Naive thymus-derived CD4-positive, alpha-beta T cell (primary cell): ENCODE results near the gene PDCD2L. TPM values are rescaled to one million over a fixed set of nuclear protein-coding genes. Genes with fewer than 3 reads are reported as not detected.
"Not testable (repeated sequence)": the region's sequence is repeated elsewhere in the genome, so short reads cannot be mapped to it uniquely, and the experiment has no call there.

Experiments
- ATAC-seq: fragments of 150-1000 bp; cut with Tn5 transposase; 2 replicates; pipeline ENCODE4 v1.10.0; 2021; ENCODE audit warnings: mild to moderate bottlenecking, moderate library complexity
- CTCF ChIA-PET: fragments of 350-600 bp; sonication (Branson Sonifier 250); formaldehyde crosslinking; loops from one replicate; lab custom pipeline; 2021; ENCODE audit warnings: antibody characterized with exemption; lab: Charles Lee
- POLR2A ChIA-PET: fragments of 350-600 bp; sonication (Branson Sonifier 250); formaldehyde crosslinking; loops from one replicate; lab custom pipeline; 2021; ENCODE audit warnings: antibody characterized with exemption, inconsistent platforms; lab: Charles Lee
- DNase-seq, 9 donors: peaks; one replicate each; pipeline versions ENCODE4 v3.0.0 to v3.0.0-alpha.2; 2020 to 2022; ENCODE audit warnings: mixed read lengths in 1 of 9
- H3K27ac ChIP-seq: one replicate; pipeline ENCODE4 v1.7.0; 2013; ENCODE audit warnings: mild to moderate bottlenecking, low read depth, low read length, moderate library complexity
- H3K27me3 ChIP-seq, 2 donors: one replicate each; pipeline ENCODE4 v1.7.0; 2013; ENCODE audit warnings: low read length in 2 of 2, mild to moderate bottlenecking in 2 of 2, moderate library complexity in 2 of 2; ENCODE audit not compliant: control insufficient read depth in 2 of 2, insufficient read depth in 2 of 2
- H3K36me3 ChIP-seq, 3 experiments: 1 replicate in 2 of 3; 2 replicates in 1 of 3; pipeline ENCODE4 v1.7.0; 2013; ENCODE audit warnings: low read length in 3 of 3, mild to moderate bottlenecking in 3 of 3, moderate library complexity in 1 of 3; ENCODE audit not compliant: insufficient read depth in 3 of 3, control insufficient read depth in 2 of 3
- H3K4me1 ChIP-seq, 2 donors: one replicate each; pipeline ENCODE4 v1.7.0; 2013; ENCODE audit warnings: low read length in 2 of 2, mild to moderate bottlenecking in 2 of 2, moderate library complexity in 1 of 2; ENCODE audit not compliant: control insufficient read depth in 2 of 2, insufficient read depth in 2 of 2
- H3K4me3 ChIP-seq: 2 replicates; pipeline ENCODE4 v1.7.0; 2013; ENCODE audit warnings: mild to moderate bottlenecking, low read length
- H3K9me3 ChIP-seq, 3 experiments: 1 replicate in 2 of 3; 2 replicates in 1 of 3; pipeline ENCODE4 v1.7.0; 2013; ENCODE audit warnings: low read length in 3 of 3; ENCODE audit not compliant: control insufficient read depth in 2 of 3
- H3K27ac Mint-ChIP-seq, 9 donors: one replicate each; pipeline ENCODE4 v1.8.0; 2020 to 2022; ENCODE audit warnings: mixed read lengths in 9 of 9, mild to moderate bottlenecking in 8 of 9, moderate library complexity in 5 of 9, inconsistent platforms in 2 of 9
- H3K27me3 Mint-ChIP-seq, 5 donors: one replicate each; pipeline ENCODE4 v1.8.0; 2021 to 2022; ENCODE audit warnings: mixed read lengths in 5 of 5, mild to moderate bottlenecking in 1 of 5
- H3K36me3 Mint-ChIP-seq, 5 donors: one replicate each; pipeline ENCODE4 v1.8.0; 2020 to 2022; ENCODE audit warnings: mixed read lengths in 5 of 5, mild to moderate bottlenecking in 3 of 5, inconsistent platforms in 1 of 5
- H3K4me1 Mint-ChIP-seq, 7 donors: one replicate each; pipeline ENCODE4 v1.8.0; 2020 to 2022; ENCODE audit warnings: mixed read lengths in 7 of 7, mild to moderate bottlenecking in 3 of 7, inconsistent platforms in 1 of 7
- H3K4me3 Mint-ChIP-seq, 10 donors: one replicate each; pipeline ENCODE4 v1.8.0; 2020 to 2022; ENCODE audit warnings: mild to moderate bottlenecking in 10 of 10, mixed read lengths in 10 of 10, moderate library complexity in 6 of 10, inconsistent platforms in 2 of 10
- H3K9me3 Mint-ChIP-seq, 11 donors: one replicate each; pipeline ENCODE4 v1.8.0; 2020 to 2022; ENCODE audit warnings: mixed read lengths in 11 of 11, mild to moderate bottlenecking in 4 of 11, inconsistent platforms in 1 of 11, moderate library complexity in 1 of 11
- intact Hi-C, 2 donors: fragments of 100-400 bp; cut with micrococcal nuclease; formaldehyde crosslinking; loops; one replicate each; pipeline ENCODE4 v1.15.1; 2023
- polyA plus RNA-seq, 2 donors: library from polyadenylated mRNA; unstranded; fragments of 300-500 nt; fragmentation: Illumina TruSeq; gene quantifications; one replicate each; pipeline ENCODE4 v1.2.3, GENCODE V29; 2021
- total RNA-seq, 6 experiments: library from RNA in 5 of 6; stranded (reverse) in 5 of 6; gene quantifications; 1 replicate in 5 of 6; 2 replicates in 1 of 6; pipeline ENCODE4 v1.2.3 and lab custom pipeline; 2021 to 2026

Gene PDCD2L
- total and polyA plus RNA-seq, 7 experiments from 2014 or later, result 4.9 to 23.3 (median 14.4) TPM

- DNase-seq, result no peak
- no peaks in the 10 kb centered on the region for H3K9me3 ChIP-seq
- no peak overlapping the region for H3K27ac ChIP-seq
- Mint-ChIP-seq H3K27me3 (no peaks in the 10 kb centered on the region), H3K4me3 (no peak overlapping the region), H3K27ac (peak overlapping the region in 1 of 9 donors; percentile 18), H3K36me3 (peaks cover 7 to 56% (median 22%) of the 10 kb centered on the region in 5 donors), H3K4me1 (peaks cover 0 to 7% (median 2%) of the 10 kb centered on the region in 7 donors), H3K9me3 (no peaks in the 10 kb centered on the region)
- no peak for ATAC-seq
- intact Hi-C loops, result no loop called here
- peaks cover 0 to 4% of the 10 kb centered on the region in 2 donors for H3K4me1 ChIP-seq
- POLR2A ChIA-PET, result no interaction called here
- CTCF ChIA-PET, result no interaction called here
- no peaks in the 10 kb centered on the region for H3K27me3 ChIP-seq
- no peak overlapping the region for H3K4me3 ChIP-seq
- H3K36me3 ChIP-seq, result peaks cover 20 to 71% (median 36%) of the 10 kb centered on the region in 3 experiments
These were observed 49.9 kb downstream of the PDCD2L start for GRCh38 chr19:34454091-34454490.

GRCh38 chr19:34454685-34455084, 50.5 kb downstream of the PDCD2L start:
- H3K36me3 Mint-ChIP-seq, result peaks cover 11 to 55% (median 26%) of the 10 kb centered on the region in 5 donors
- no peak overlapping the region for H3K4me3 Mint-ChIP-seq
- peaks cover 0 to 11% (median 2%) of the 10 kb centered on the region in 7 donors for H3K4me1 Mint-ChIP-seq
- POLR2A ChIA-PET, result no interaction called here
- intact Hi-C loops, result no loop called here
- Histone ChIP-seq H3K4me1 (peaks cover 0 to 4% of the 10 kb centered on the region in 2 donors), H3K27me3 (no peaks in the 10 kb centered on the region), H3K9me3 (no peaks in the 10 kb centered on the region), H3K27ac (no peak overlapping the region), H3K4me3 (no peak overlapping the region), H3K36me3 (peaks cover 20 to 75% (median 42%) of the 10 kb centered on the region in 3 experiments)
- no peaks in the 10 kb centered on the region for H3K27me3 Mint-ChIP-seq
- no peaks in the 10 kb centered on the region for H3K9me3 Mint-ChIP-seq
- CTCF ChIA-PET, result no interaction called here
- DNase-seq (no peak), ATAC-seq (no peak)
- peak overlapping the region in 2 of 9 donors; percentile 2 to 3 for H3K27ac Mint-ChIP-seq

GRCh38 chr19:34455783-34456480, 51.7 kb downstream of the PDCD2L start:
- H3K9me3 ChIP-seq, result not testable (repeated sequence)
- Mint-ChIP-seq H3K36me3 (peaks cover 8 to 59% (median 27%) of the 10 kb centered on the region in 5 donors), H3K4me1 (peaks cover 0 to 12% (median 6%) of the 10 kb centered on the region in 7 donors)

GRCh38 chr19:34457446-34457845, 53.2 kb downstream of the PDCD2L start:
- Mint-ChIP-seq H3K4me3 (no peak overlapping the region), H3K4me1 (peaks cover 0 to 24% (median 7%) of the 10 kb centered on the region in 7 donors), H3K27me3 (no peaks in the 10 kb centered on the region), H3K27ac (peak overlapping the region in 1 of 9 donors; percentile 40), H3K36me3 (peaks cover 23 to 66% (median 40%) of the 10 kb centered on the region in 5 donors), H3K9me3 (no peaks in the 10 kb centered on the region)
- intact Hi-C loops, result no loop called here
- H3K27me3 ChIP-seq, result no peaks in the 10 kb centered on the region
- ATAC-seq (no peak), DNase-seq (no peak)
- ChIA-PET POLR2A (no interaction called here), CTCF (no interaction called here)
- peaks cover 39 to 81% (median 53%) of the 10 kb centered on the region in 3 experiments for H3K36me3 ChIP-seq
- H3K4me3 ChIP-seq, result no peak overlapping the region
- peaks cover 0 to 4% of the 10 kb centered on the region in 2 donors for H3K4me1 ChIP-seq
- H3K9me3 ChIP-seq, result no peaks in the 10 kb centered on the region
- no peak overlapping the region for H3K27ac ChIP-seq

More at GRCh38 chr19:34455783-34456480, 51.7 kb downstream of the PDCD2L start:
- H3K4me1 ChIP-seq, H3K27me3 Mint-ChIP-seq, H3K9me3 Mint-ChIP-seq, H3K4me3 ChIP-seq, H3K27ac Mint-ChIP-seq, intact Hi-C loops, DNase-seq, H3K27me3 ChIP-seq, H3K4me3 Mint-ChIP-seq, H3K27ac ChIP-seq, POLR2A ChIA-PET, ATAC-seq: not testable (repeated sequence)
- CTCF ChIA-PET, result interaction anchor here (0.9 kb wide), 1 partner anchor 15 kb away, joined by 3 read pairs; no protein-coding TSS in a partner anchor
- H3K36me3 ChIP-seq, result peaks cover 25 to 77% (median 48%) of the 10 kb centered on the region in 3 experiments

GRCh38 chr19:34458677-34459076, 54.5 kb downstream of the PDCD2L start:
- DNase-seq (no peak), ATAC-seq (no peak)
- Mint-ChIP-seq H3K4me1 (peaks cover 0 to 24% (median 7%) of the 10 kb centered on the region in 7 donors), H3K36me3 (peaks cover 23 to 59% (median 33%) of the 10 kb centered on the region in 5 donors), H3K4me3 (no peak overlapping the region), H3K27me3 (no peaks in the 10 kb centered on the region), H3K9me3 (no peaks in the 10 kb centered on the region), H3K27ac (peak overlapping the region in 2 of 9 donors; percentile 78 to 79)
- Histone ChIP-seq H3K4me1 (no peaks in the 10 kb centered on the region), H3K27me3 (no peaks in the 10 kb centered on the region), H3K27ac (no peak overlapping the region), H3K36me3 (peaks cover 39 to 80% (median 53%) of the 10 kb centered on the region in 3 experiments), H3K9me3 (no peaks in the 10 kb centered on the region), H3K4me3 (no peak overlapping the region)
- intact Hi-C loops, result no loop called here
- CTCF ChIA-PET, result no interaction called here
- POLR2A ChIA-PET, result no interaction called here

- H3K36me3 Mint-ChIP-seq, result peaks cover 23 to 51% (median 33%) of the 10 kb centered on the region in 5 donors
- Histone ChIP-seq H3K27ac (no peak overlapping the region), H3K9me3 (no peaks in the 10 kb centered on the region), H3K36me3 (peaks cover 33 to 79% (median 51%) of the 10 kb centered on the region in 3 experiments), H3K27me3 (no peaks in the 10 kb centered on the region), H3K4me1 (no peaks in the 10 kb centered on the region), H3K4me3 (no peak overlapping the region)
- intact Hi-C loops, result no loop called here
- peaks cover 0 to 24% (median 7%) of the 10 kb centered on the region in 7 donors for H3K4me1 Mint-ChIP-seq
- ATAC-seq, result no peak
- CTCF ChIA-PET, result interaction anchor here (1.2 kb wide), 1 partner anchor 239 kb away, joined by 6 read pairs; no protein-coding TSS in a partner anchor
- POLR2A ChIA-PET, result no interaction called here
- H3K27ac Mint-ChIP-seq, result peak overlapping the region in 4 of 9 donors; percentile 20 to 92 (median 30)
- no peak overlapping the region for H3K4me3 Mint-ChIP-seq
- DNase-seq, result no peak
- H3K27me3 Mint-ChIP-seq, result no peaks in the 10 kb centered on the region
- no peaks in the 10 kb centered on the region for H3K9me3 Mint-ChIP-seq
These were observed 55.4 kb downstream of the PDCD2L start for GRCh38 chr19:34459614-34460013.
